ENCODE results near the gene SHLD2.
"Not testable (repeated sequence)": the region's sequence is repeated elsewhere in the genome, so short reads cannot be mapped to it uniquely, and the experiment has no call there.

- TF ChIP-seq CTCF, POLR2A (IDR thresholded peaks at IDR 0.05): not testable (repeated sequence)
Measured at GRCh38 chr10:87213806-87214205, 118.8 kb downstream of the SHLD2 start.

All from heart left ventricle (tissue), 13 donors.